Muscle layer of colon (tissue), 2 donors: ENCODE results near the gene MPRIP.

ENCODE experiments used
- H3K27ac ChIP-seq: one replicate; pipeline ENCODE4 v1.7.0; 2013; ENCODE audit warnings: low read depth, mild to moderate bottlenecking, low read length, moderate library complexity
- H3K27me3 ChIP-seq, 2 donors: one replicate each; pipeline ENCODE4 v1.7.0; 2013; ENCODE audit warnings: low read length in 2 of 2, mild to moderate bottlenecking in 2 of 2; ENCODE audit not compliant: insufficient read depth in 2 of 2, control insufficient read depth in 1 of 2
- H3K36me3 ChIP-seq: one replicate; pipeline ENCODE4 v1.7.0; 2013; ENCODE audit warnings: mild to moderate bottlenecking, low read length; ENCODE audit not compliant: insufficient read depth
- H3K4me1 ChIP-seq: one replicate; pipeline ENCODE4 v1.7.0; 2013; ENCODE audit warnings: mild to moderate bottlenecking, low read length; ENCODE audit not compliant: insufficient read depth
- H3K4me3 ChIP-seq, 2 donors: one replicate each; pipeline ENCODE4 v1.7.0; 2013; ENCODE audit warnings: low read length in 2 of 2, low read depth in 1 of 2, mild to moderate bottlenecking in 1 of 2, moderate library complexity in 1 of 2
- H3K9ac ChIP-seq: one replicate; pipeline ENCODE4 v1.7.0; 2013; ENCODE audit warnings: low read length
- H3K9me3 ChIP-seq: one replicate; pipeline ENCODE4 v1.7.0; 2013; ENCODE audit warnings: mild to moderate bottlenecking, low read length
- donor health status: abdominal sarcoma.
- donor health status: Adenocarcinoma of cecum.

Gene MPRIP

DNA sequence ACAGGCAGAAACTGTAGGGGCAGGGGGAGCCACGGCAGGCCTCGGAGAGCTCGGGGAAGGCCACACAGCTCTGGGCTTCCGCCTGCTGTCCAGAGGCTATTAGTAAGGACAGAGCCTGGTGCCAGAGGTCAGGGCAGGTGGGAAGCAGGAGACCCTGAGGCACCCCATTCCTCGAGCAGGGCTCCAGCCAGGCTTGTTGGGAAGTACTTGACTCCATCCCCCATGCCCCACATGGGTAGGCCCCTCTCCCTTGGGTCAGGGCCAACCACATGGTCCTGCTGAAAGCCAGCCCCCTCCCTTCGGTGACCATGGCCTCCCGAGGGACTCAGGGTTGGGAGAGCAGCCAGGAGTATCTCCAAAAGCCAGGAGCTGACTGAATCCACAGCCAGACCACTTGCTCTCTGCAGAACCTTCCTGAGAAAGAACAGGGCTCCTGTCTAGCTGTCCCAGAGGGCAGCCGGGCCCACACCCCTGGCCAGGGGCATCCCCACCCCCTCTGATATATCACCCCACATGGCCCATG lies 17.4 kb upstream of the MPRIP start:
- Histone ChIP-seq H3K9me3 (no peaks in the 10 kb centered on the region), H3K4me1 (no peaks in the 10 kb centered on the region), H3K9ac (no peak overlapping the region), H3K36me3 (no peaks in the 10 kb centered on the region), H3K27me3 (no peaks in the 10 kb centered on the region), H3K4me3 (no peak overlapping the region), H3K27ac (no peak overlapping the region)

GRCh38 chr17:17025621-17026020 lies 16.6 kb upstream of the MPRIP start:
- Histone ChIP-seq H3K27me3 (no peaks in the 10 kb centered on the region), H3K9ac (no peak overlapping the region), H3K4me3 (no peak overlapping the region), H3K4me1 (no peaks in the 10 kb centered on the region), H3K27ac (no peak overlapping the region), H3K36me3 (no peaks in the 10 kb centered on the region), H3K9me3 (no peaks in the 10 kb centered on the region)

- Histone ChIP-seq H3K4me3 (no peak overlapping the region), H3K4me1 (no peaks in the 10 kb centered on the region), H3K36me3 (no peaks in the 10 kb centered on the region), H3K27ac (no peak overlapping the region), H3K9me3 (no peaks in the 10 kb centered on the region), H3K9ac (no peak overlapping the region), H3K27me3 (no peaks in the 10 kb centered on the region)
Measured at GRCh38 chr17:17026163-17026562, 16.1 kb upstream of the MPRIP start.

DNA sequence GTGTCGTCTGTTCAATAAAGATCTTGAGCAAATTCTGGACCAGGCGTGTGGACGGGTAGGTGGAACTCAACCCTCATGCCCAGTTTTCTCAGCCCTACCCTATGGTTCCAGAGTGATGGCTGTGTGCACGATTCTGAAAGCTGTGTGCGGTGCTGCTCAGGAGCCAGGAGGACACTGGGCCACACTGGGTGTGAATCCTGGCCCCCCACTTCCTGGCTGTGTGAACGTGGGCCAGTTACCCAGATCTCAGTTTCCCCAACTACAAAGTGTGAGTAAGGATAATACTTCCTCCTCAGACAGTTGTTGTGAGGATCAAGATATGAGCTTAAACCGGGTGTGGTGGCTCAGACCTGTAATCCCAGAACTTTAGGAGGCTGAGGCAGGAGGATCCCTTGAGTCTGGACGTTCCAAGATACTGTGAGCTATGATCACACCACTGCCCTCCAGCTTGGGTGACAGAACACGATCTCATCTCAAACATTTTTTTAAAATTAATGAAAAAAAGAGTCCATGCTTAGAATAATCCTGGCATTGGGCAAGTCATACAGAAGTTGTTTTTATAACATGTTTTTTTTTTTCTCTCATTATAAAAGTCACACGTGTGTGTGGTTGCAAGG lies 14.7 kb upstream of the MPRIP start:
- Histone ChIP-seq H3K27me3 (no peaks in the 10 kb centered on the region), H3K4me3 (no peak overlapping the region), H3K4me1 (peaks cover 6% of the 10 kb centered on the region), H3K9me3 (no peaks in the 10 kb centered on the region), H3K27ac (no peak overlapping the region), H3K9ac (no peak overlapping the region), H3K36me3 (no peaks in the 10 kb centered on the region)

DNA sequence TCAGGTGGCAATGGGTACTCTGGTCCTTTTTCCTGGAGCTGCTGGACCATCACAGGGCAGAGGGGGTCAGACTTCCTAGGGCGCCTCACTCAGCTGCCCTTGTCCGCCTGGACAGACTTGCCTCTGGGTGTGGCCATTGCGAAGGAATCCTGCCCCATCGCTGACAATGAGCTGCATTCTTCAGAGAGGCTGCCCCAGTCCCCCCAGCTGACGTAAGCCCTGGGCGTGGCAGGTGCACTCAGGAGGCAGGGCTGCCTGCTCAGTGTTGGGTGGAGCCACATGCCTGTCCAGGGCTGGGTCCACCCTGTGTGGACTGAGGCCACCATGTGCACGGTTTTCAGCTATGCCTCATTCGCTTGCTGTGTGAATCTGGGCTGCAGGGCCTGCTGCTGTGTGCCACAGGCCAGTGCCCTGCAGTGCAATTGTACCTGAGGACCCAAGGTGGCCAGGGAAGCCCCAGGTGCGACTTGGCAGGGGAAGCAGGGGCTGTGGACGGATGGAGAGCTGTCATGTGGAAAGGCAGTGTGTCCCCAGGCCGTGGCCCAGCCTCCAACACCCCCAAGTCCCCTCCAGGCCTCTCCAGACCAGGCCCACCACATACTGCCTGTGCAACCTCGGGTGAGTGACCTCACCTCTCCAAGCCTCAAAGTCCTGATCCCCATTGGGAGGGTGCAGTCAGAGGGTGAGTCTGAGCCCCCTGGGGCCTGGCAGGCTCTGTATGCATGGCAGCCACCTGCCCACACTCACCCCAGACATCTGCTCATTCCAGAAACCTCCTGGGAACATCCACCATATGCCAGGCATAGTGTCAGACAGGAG lies 14.0 kb upstream of the MPRIP start:
- H3K27ac ChIP-seq = no peak overlapping the region
- no peak overlapping the region for H3K4me3 ChIP-seq
- no peak overlapping the region for H3K9ac ChIP-seq
- H3K27me3 ChIP-seq = no peaks in the 10 kb centered on the region
- no peaks in the 10 kb centered on the region for H3K9me3 ChIP-seq
- H3K4me1 ChIP-seq = peaks cover 6% of the 10 kb centered on the region
- no peaks in the 10 kb centered on the region for H3K36me3 ChIP-seq

DNA sequence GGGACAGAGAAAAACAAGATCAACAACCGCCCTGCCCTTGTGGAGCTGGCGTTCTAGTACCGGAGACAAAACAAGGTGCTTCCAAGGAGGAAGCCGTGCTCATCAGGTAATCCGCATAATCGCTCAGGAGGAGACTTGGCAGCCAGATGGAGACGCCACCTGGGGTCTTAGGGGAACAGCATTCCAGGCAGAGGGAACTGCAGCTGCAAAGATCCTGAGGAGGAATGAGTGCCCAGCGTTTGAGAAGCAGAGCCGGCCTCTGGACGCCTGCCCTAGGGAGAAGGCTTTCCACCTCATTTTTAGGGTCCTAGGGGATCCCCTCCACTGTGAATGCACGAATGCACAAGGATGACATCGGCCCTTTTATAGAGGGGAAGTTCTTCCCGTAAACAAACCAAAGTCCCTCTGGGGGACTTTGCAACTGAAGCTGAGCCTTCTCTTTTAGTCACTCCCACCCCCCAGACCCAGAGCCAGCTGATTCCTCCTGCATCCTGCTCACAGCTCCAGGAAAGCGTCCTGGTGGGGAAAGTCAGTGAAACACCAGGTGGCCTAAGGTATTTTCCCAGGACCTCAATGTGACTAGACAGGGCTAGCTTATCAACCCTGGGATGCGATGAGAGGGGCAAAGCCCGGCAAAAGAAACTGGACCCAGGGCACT lies 13.2 kb upstream of the MPRIP start:
- no peak overlapping the region for H3K27ac ChIP-seq
- H3K9ac ChIP-seq = no peak overlapping the region
- no peak overlapping the region for H3K4me3 ChIP-seq
- no peaks in the 10 kb centered on the region for H3K27me3 ChIP-seq
- no peaks in the 10 kb centered on the region for H3K9me3 ChIP-seq
- no peaks in the 10 kb centered on the region for H3K36me3 ChIP-seq
- peaks cover 6% of the 10 kb centered on the region for H3K4me1 ChIP-seq

- H3K9me3 ChIP-seq = no peaks in the 10 kb centered on the region
Measured at GRCh38 chr17:17029938-17030337, 12.3 kb upstream of the MPRIP start.

DNA sequence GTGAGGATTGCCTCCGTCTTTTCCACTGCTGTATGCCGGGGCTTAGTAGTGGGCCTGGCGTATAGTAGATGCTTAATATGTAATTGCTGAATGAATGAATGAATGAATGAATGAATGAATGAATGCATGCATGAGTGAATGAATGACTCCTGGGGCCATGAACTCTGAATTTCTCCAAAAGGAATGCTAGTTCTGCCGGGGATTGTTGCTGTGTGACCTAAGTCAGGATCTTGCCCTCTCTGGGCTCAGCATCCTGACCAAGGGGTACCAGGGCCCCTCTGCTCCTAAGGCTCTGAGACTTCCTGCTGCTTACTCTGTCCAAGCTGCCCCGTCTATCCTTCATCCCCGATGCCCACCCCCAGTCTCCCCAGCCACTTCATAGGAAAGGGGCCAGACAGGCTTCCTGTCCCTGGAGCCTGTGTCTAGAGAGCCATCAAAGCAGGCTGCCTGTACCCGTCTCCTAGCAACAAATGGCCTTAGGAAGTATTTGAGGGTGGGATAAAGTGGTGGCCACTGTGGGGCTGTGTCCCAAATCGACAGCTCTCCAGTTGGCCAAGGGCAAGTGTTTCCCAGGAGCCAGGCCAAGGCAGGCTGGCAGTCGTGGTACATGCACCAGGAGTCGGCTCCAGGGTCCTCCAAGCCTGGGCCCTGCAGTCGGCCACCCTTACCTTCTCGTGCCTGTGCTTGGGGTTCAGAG lies 11.6 kb upstream of the MPRIP start:
- Histone ChIP-seq H3K36me3 (no peaks in the 10 kb centered on the region), H3K4me1 (peaks cover 6% of the 10 kb centered on the region), H3K9ac (no peak overlapping the region), H3K27me3 (no peaks in the 10 kb centered on the region), H3K4me3 (no peak overlapping the region), H3K9me3 (no peaks in the 10 kb centered on the region), H3K27ac (no peak overlapping the region)

More at GRCh38 chr17:17029938-17030337, 12.3 kb upstream of the MPRIP start:
- no peak overlapping the region for H3K9ac ChIP-seq
- peaks cover 6% of the 10 kb centered on the region for H3K4me1 ChIP-seq
- H3K36me3 ChIP-seq = no peaks in the 10 kb centered on the region
- no peak overlapping the region for H3K27ac ChIP-seq
- no peak overlapping the region for H3K4me3 ChIP-seq
- H3K27me3 ChIP-seq = no peaks in the 10 kb centered on the region

DNA sequence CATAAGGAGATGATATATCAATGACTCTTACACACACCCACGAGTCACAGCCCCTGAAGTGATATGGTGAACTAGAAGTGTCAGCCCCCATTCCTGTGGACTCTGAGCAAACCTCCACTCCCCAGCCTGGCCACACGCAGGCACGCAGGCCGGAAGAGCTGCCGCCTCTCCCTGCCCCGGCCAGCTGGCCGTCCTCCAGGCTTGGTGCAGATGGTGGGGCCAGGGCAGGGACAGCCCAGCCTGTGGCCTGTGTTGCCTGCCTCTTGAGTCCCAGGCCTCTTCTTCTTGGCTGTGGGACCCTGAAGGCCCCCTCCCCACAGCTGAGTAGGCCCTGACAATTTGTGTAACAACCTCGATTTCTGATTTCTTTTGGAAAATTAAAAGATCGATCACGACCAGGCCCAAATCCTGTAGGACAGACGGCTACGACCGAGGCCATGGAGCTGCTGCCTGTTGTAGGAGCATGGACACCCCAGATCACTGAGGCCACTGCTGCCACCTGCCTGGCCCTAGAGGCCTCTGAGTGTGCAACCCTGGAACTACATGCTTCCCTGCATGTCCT lies 10.0 kb upstream of the MPRIP start:
- Histone ChIP-seq H3K9ac (no peak overlapping the region), H3K4me1 (peaks cover 6% of the 10 kb centered on the region)

DNA sequence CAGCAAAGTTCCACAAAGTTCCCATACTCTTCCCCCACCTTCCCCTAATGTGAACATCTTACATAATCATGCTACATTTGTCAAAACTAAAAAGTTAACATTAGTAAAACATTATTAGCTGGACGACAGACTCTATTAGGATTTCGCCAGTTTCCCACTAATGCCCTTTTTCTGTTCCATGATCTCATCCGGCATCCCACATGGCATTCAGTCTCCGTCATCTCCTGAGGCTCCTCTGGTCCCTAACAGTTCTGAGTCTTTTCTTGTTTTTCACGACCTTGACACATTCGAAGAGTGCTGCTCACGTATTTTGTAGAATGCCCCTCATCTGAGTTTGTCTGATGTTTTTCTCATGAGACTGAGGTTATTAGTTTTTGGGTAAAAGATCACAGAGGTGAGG lies 8.8 kb upstream of the MPRIP start:
- H3K4me1 ChIP-seq = peaks cover 6% of the 10 kb centered on the region
- H3K9ac ChIP-seq = no peak overlapping the region
- no peaks in the 10 kb centered on the region for H3K27me3 ChIP-seq
- H3K4me3 ChIP-seq = no peak overlapping the region
- no peaks in the 10 kb centered on the region for H3K36me3 ChIP-seq
- no peak overlapping the region for H3K27ac ChIP-seq
- no peaks in the 10 kb centered on the region for H3K9me3 ChIP-seq

More for the DNA sequence above, 10.0 kb upstream of the MPRIP start:
- Histone ChIP-seq H3K4me3 (no peak overlapping the region), H3K27ac (no peak overlapping the region), H3K27me3 (no peaks in the 10 kb centered on the region), H3K9me3 (no peaks in the 10 kb centered on the region), H3K36me3 (no peaks in the 10 kb centered on the region)

- H3K9ac ChIP-seq = no peak overlapping the region
- no peaks in the 10 kb centered on the region for H3K36me3 ChIP-seq
- no peak overlapping the region for H3K27ac ChIP-seq
- H3K4me3 ChIP-seq = no peak overlapping the region
- peaks cover 6% of the 10 kb centered on the region for H3K4me1 ChIP-seq
- H3K9me3 ChIP-seq = no peaks in the 10 kb centered on the region
- H3K27me3 ChIP-seq = no peaks in the 10 kb centered on the region
Measured at GRCh38 chr17:17034026-17034425, 8.2 kb upstream of the MPRIP start.
